Cardiac fibroblast (primary cell): ENCODE measurements around the gene AGRN.

Source experiments
- DNase-seq, 2 donors: peaks; one replicate each; pipeline versions ENCODE4 v3.0.0 to v3.0.0-alpha.2; 2010; ENCODE audit warnings: low read depth in 2 of 2
- H3K4me3 ChIP-seq, 2 donors: replicated peaks in 1 of 2; 1 replicate in 1 of 2; 2 replicates in 1 of 2; pipeline ENCODE4 v1.5.1; 2011; ENCODE audit warnings: low read depth in 2 of 2, low read length in 2 of 2, mild to moderate bottlenecking in 2 of 2, moderate library complexity in 1 of 2
- CTCF ChIP-seq: IDR thresholded peaks from one replicate; pipeline ENCODE4 v1.5.1; 2011; ENCODE audit warnings: low read depth, mild to moderate bottlenecking, low read length, inconsistent platforms

AGRN gene

GRCh38 chr1:1071486-1072298 lies 51.8 kb downstream of the AGRN start:
- no peak for TF ChIP-seq CTCF
- H3K4me3 ChIP-seq = no peak overlapping the region
- no peak for DNase-seq

DNA sequence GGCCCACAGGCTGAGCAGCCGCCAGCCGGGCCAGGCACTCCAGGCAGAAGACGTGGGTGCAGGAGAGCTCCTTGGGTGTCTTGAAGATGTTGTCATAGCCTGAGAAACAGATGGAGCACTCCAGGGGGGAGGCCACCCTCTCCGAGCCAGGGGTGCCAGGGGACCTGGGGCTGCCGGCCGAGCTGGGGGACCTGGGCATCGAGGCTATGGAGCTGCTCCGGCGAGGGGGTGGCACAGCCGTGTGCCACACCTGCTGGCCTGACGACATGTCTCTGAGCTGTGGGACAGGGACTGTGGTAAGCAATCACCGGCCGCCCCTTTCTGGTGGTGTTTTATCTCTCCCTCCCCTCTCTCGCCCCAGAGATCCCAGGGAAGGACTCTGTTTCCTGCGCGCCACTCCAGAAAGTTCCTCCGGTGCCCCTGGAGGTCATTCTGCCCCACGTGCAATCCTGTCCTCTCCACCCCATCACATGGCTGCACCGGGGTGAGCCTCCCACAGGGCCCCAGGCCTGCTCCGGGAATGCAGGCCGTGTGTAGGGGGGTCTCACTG lies 52.5 kb downstream of the AGRN start:
- H3K4me3 ChIP-seq = no peak overlapping the region
- DNase-seq = no peak
- no peak for TF ChIP-seq CTCF

GRCh38 chr1:1072849-1073742 lies 53.2 kb downstream of the AGRN start:
- no peak overlapping the region for H3K4me3 ChIP-seq
- no peak for DNase-seq
- TF ChIP-seq CTCF = no peak

DNA sequence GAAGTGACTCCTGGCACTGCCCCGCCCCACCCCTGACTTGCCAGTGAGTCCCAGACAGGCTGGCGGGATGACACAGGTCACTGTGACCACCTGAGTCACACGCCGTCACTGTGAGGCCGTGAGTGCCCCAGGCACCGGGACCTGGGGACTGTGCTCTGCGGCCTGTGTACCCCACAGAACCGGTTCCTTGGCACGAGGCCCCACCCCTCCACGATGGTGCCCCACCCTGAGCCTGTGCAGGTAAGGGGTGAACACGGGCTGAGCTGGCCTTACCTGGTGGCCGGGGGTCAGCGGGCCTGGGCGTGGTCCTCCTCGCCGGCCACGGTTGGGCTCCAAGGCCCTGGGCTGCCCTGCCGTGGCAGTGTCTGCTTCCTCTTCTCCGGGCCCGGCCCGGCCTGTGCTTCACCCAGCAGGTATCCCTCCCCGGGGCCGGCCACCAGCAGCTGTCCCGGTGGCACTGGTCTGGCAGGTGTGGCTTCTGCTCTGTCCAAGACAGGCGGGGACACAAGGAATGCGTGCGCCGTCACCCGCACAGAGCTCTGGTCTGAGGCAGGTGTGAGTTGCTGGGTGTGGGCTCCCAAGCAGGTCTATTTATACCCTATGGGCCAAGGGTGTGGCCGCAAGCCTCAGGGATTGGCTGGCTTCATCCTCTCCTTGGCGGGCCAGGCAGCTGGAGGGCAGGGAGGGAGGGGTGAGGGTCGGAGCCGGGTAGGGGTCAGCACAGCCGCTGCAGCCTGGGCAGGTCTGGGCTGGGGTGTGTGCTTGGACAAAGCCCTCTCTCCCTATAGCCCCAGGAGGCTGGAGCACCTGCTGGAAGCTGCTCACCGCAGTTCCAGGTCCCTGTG lies 54.0 kb downstream of the AGRN start, which contains the start of gene RNF223:
RNF223 (minus strand) TSS at position 564 of the 845 bp plus-strand sequence. CDS start 1,740 bp downstream, outside the sequence.
- no peak for TF ChIP-seq CTCF
- DNase-seq = no peak
- no peak within 1 kb of the TSS for H3K4me3 ChIP-seq

DNA sequence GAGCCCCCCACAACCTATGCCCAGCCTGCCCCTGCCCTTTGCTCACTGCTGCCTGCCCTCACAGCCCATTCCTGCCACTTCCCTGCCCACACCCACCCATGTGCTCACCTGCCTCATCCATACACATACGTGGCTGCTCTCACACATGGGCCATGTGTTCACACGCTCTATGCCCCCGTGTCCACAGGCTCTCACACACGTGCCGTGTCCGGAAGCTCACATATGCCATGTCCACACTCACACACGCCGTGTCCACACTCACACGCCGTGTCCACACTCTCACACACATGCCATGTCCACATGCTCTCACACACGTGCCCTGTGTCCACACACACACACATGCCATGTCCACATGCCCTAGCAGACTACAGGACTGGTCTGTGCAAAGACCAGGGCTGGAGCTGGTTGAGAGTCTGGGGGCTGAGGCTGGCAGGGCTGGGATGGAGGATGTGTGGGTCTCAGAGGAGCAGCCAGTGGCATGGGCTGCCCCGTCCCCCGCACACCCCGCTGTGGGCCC lies 54.8 kb downstream of the AGRN start:
- DNase-seq = no peak
- H3K4me3 ChIP-seq = no peak overlapping the region
- no peak for TF ChIP-seq CTCF
